ENCODE measurements around the gene TACC2.
"Not testable (repeated sequence)": the region's sequence is repeated elsewhere in the genome, so short reads cannot be mapped to it uniquely, and the experiment has no call there.

The TACC2 gene

GRCh38 chr10:122089311-122090017 lies 100.5 kb downstream of the TACC2 start:
- DNase-seq, result no peak

- no peak for DNase-seq
These were observed 102.8 kb downstream of the TACC2 start for GRCh38 chr10:122091722-122092121.

- no peak for DNase-seq
These were observed 104.1 kb downstream of the TACC2 start for GRCh38 chr10:122093076-122093475.

- not testable (repeated sequence) for DNase-seq
These were observed 107.2 kb downstream of the TACC2 start for GRCh38 chr10:122096181-122096580.

GRCh38 chr10:122096705-122097104 lies 107.7 kb downstream of the TACC2 start:
- DNase-seq, result no peak

- DNase-seq, result no peak
These were observed 109.0 kb downstream of the TACC2 start for GRCh38 chr10:122097935-122098334.

- DNase-seq, result no peak
These were observed 110.0 kb downstream of the TACC2 start for GRCh38 chr10:122098924-122099323.

- no peak for DNase-seq
These were observed 110.6 kb downstream of the TACC2 start for GRCh38 chr10:122099562-122099961.

GRCh38 chr10:122102146-122102868 lies 113.3 kb downstream of the TACC2 start:
- DNase-seq, result no peak

GRCh38 chr10:122102869-122103525 lies 114.0 kb downstream of the TACC2 start:
- no peak for DNase-seq

- DNase-seq, result no peak
These were observed 114.6 kb downstream of the TACC2 start for GRCh38 chr10:122103592-122103991.

- not testable (repeated sequence) for DNase-seq
These were observed 119.8 kb downstream of the TACC2 start for GRCh38 chr10:122108786-122109185.

GRCh38 chr10:122112021-122112616 lies 123.2 kb downstream of the TACC2 start:
- no peak for DNase-seq

GRCh38 chr10:122112625-122113160 lies 123.7 kb downstream of the TACC2 start:
- DNase-seq, result peak in 36 of 58 donors; percentile 7 to 62 (median 24)

- DNase-seq, result peak in 12 of 58 donors; percentile 2 to 42 (median 16)
These were observed 124.4 kb downstream of the TACC2 start for GRCh38 chr10:122113161-122113944.

- peak in 1 of 58 donors; percentile 7 for DNase-seq
These were observed 125.2 kb downstream of the TACC2 start for GRCh38 chr10:122113945-122114747.

GRCh38 chr10:122115874-122116273 lies 126.9 kb downstream of the TACC2 start:
- no peak for DNase-seq

- DNase-seq, result no peak
These were observed 127.4 kb downstream of the TACC2 start for GRCh38 chr10:122116331-122116730.

- DNase-seq, result no peak
These were observed 128.5 kb downstream of the TACC2 start for GRCh38 chr10:122117475-122117874.

All from anterior cingulate cortex (tissue), 58 donors.